Heart right ventricle (tissue), 16 donors: ENCODE data around the gene PIP4K2B. TPM values are rescaled to one million over a fixed set of nuclear protein-coding genes. Genes with fewer than 3 reads are reported as not detected.

Source experiments
- ATAC-seq, 8 donors: fragments of 200-7000 bp; cut with Tn5 transposase; one replicate each; pipeline ENCODE4 v1.9.1; 2020; ENCODE audit warnings: mild to moderate bottlenecking in 8 of 8, moderate library complexity in 8 of 8, moderate number of reproducible peaks in 1 of 8
- DNase-seq, 2 donors: peaks; one replicate each; pipeline ENCODE4 v3.0.0-alpha.2; 2020
- H3K27ac ChIP-seq, 10 donors: fragments of 200-600 bp; sonication (generic) in 2 of 10; one replicate each; pipeline versions ENCODE4 v1.5.0 to v1.8.0; 2020 to 2022; ENCODE audit warnings: mild to moderate bottlenecking in 3 of 10
- H3K27me3 ChIP-seq, 7 donors: fragments of 200-600 bp; one replicate each; pipeline ENCODE4 v1.8.0; 2021 to 2022; ENCODE audit warnings: mild to moderate bottlenecking in 2 of 7
- H3K36me3 ChIP-seq, 9 donors: fragments of 200-600 bp; sonication (generic) in 1 of 9; one replicate each; pipeline versions ENCODE4 v1.5.0 to v1.8.0; 2020 to 2022; ENCODE audit warnings: mild to moderate bottlenecking in 2 of 9
- H3K4me1 ChIP-seq, 9 donors: fragments of 200-600 bp; sonication (generic) in 1 of 9; one replicate each; pipeline versions ENCODE4 v1.5.0 to v1.8.0; 2020 to 2022; ENCODE audit warnings: mild to moderate bottlenecking in 4 of 9
- H3K4me3 ChIP-seq, 10 donors: fragments of 200-600 bp; sonication (generic) in 2 of 10; one replicate each; pipeline versions ENCODE4 v1.5.0 to v1.8.0; 2020 to 2022; ENCODE audit warnings: mild to moderate bottlenecking in 7 of 10, moderate library complexity in 2 of 10
- H3K9me3 ChIP-seq, 11 donors: fragments of 200-600 bp in 10 of 11; sonication (generic) in 2 of 11; one replicate each; pipeline versions ENCODE4 v1.5.0 to v1.8.0; 2013 to 2022; ENCODE audit warnings: mild to moderate bottlenecking in 2 of 11, control low read depth in 1 of 11, moderate library complexity in 1 of 11
- CTCF ChIP-seq, 9 donors: fragments of 200-600 bp; sonication (generic) in 2 of 9; IDR thresholded peaks; one replicate each; pipeline versions ENCODE4 v1.5.0 to v1.8.0; 2021 to 2022; ENCODE audit warnings: antibody characterized with exemption in 9 of 9, mild to moderate bottlenecking in 5 of 9, moderate library complexity in 1 of 9
- WGBS, 2 donors: extraction: QIAGEN DNeasy Blood & Tissue Kit; methylation state at CpG; one replicate each; pipeline ENCODE4 v1.1.7; 2013; ENCODE audit warnings: inconsistent platforms in 1 of 2; 5-methylcytosine and 5-hydroxymethylcytosine counted together
- intact Hi-C, 10 donors: fragments of 100-400 bp; cut with DNase I; formaldehyde crosslinking; loops; one replicate each; pipeline versions ENCODE4 v1.11.1 to v1.14.2; 2022
- polyA plus RNA-seq, 2 donors: library from polyadenylated mRNA; stranded (reverse); fragments of 200-250 nt; gene quantifications; one replicate each; pipeline ENCODE4 v1.2.3, GENCODE V29; 2013
- total RNA-seq, 10 donors: library from RNA; stranded (reverse); fragmentation: NEBNext Ultra II Directional in 3 of 10; extraction: Animal tissue kit (Norgen Biotek cat#: 25700) in 3 of 10; gene quantifications; one replicate each; pipeline versions ENCODE4 v1.2.1 to v1.2.4, GENCODE V29; 2021 to 2023
- donor health status: Arrhythmogenic right ventricular cardiomyopathy.
- donor health status: ischemic (EF 13 %, LVEDD 7.1; RV severe dilation, severe dysfunction).
- donor health status: healthy with polysubstance abuse.
- donor health status: DM: no; HTN: yes; CAD: no.
- donor health status: DM: no; HTN: no; CAD: no.
- donor health status: ischemic (EF 25% LVEDD 6.9; RV normal size, moderate dysfunction).
- donor health status: ischemic (EF 25% LVEDD 5.7; RV mildly dilated, moderate dysfunction).
- donor health status: healthy.
- donor health status: DM: yes; HTN: yes; CAD: no.
- donor health status: Ischemic cardiomyopathy.
- donor health status: ischemic (EF 35%, LVEDD 5.7; RV mildly dilated, moderate dysfunction).
- donor health status: nonischemic (EF 11% LVEDD 7.7; RV severe dilation, severe dysfunction).
- donor health status: DM: yes; HTN: yes; CAD: no.
- donor health status: PGD.
- donor health status: ischemic (EF 29% LVEDD 5.4; RV normal size, mild dysfunction).
- donor health status: nonischemic (EF 23%, LVEDD 6.1; RV moderate dilation, normal function).

PIP4K2B gene
- total and polyA plus RNA-seq, 12 donors, result 15.3 to 51.9 (median 46.4) TPM

GRCh38 chr17:38747463-38748148, 51.8 kb downstream of the PIP4K2B start:
- H3K36me3 ChIP-seq, result no peaks in the 10 kb centered on the region
- H3K4me1 ChIP-seq, result peaks cover 4 to 82% (median 71%) of the 10 kb centered on the region in 9 donors
- TF ChIP-seq CTCF (IDR thresholded peaks at IDR 0.05), result peak in 5 of 9 donors; percentile 22 to 49 (median 38)
- no peaks in the 10 kb centered on the region for H3K9me3 ChIP-seq
- ATAC-seq (no peak), DNase-seq (peak; percentile 64 to 71)
- 0 to 1% methylated on average over 60 to 64 of the region's 64 CpGs for WGBS, 2 donors
- H3K4me3 ChIP-seq, result peak overlapping the region; percentile 67 to 99 (median 90)
- intact Hi-C loops, result loop anchor here in 2 of 10 donors (2.0 to 5.0 kb wide), 2 partner anchors 17 to 45 kb away; partner anchors contain the start of gene CISD3 (in 2 of the 2)
- H3K27ac ChIP-seq, result peak overlapping the region; percentile 73 to 99 (median 94)
- peaks cover 0 to 52% (median 0%) of the 10 kb centered on the region in 7 donors for H3K27me3 ChIP-seq

DNA sequence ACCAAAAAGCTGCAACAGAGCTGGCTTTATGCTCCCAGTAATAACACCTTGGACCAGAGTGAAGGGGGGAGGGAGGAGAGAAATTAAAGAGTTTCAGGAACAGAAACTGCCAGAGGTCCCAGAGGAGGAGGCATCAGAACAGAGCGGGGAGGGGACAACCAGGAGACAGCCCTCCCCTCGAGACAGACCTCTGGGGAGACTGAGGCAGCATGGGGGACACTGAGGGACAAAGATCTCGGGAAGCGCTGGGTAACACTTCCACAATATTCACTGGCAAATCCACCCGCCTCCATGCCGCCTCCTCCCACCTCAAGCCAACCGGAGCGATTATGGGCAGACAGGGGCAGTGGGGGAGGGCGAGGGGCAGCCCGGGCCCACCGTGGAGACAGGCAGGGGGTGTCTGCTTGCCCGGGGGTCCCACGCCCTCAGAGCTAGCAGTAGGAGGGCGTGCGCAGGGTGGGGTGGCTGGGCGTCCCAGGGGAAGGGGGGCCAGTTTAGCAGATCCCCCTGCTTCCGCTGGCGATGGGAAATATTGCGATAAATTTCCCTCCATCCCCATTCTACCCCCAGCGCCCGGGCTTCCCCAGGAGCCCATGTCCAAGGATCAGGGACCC, 52.4 kb downstream of the PIP4K2B start:
- intact Hi-C loops, result loop anchor here in 2 of 10 donors (2.0 to 5.0 kb wide), 2 partner anchors 16 to 45 kb away; partner anchors contain the start of gene CISD3 (in 1 of the 2)
- Histone ChIP-seq H3K4me3 (peak overlapping the region; percentile 67 to 99 (median 90)), H3K9me3 (no peaks in the 10 kb centered on the region), H3K27ac (peak overlapping the region; percentile 73 to 99 (median 94)), H3K4me1 (peaks cover 7 to 87% (median 78%) of the 10 kb centered on the region in 9 donors), H3K36me3 (no peaks in the 10 kb centered on the region), H3K27me3 (peaks cover 0 to 52% (median 0%) of the 10 kb centered on the region in 7 donors)
- no peak for TF ChIP-seq CTCF (IDR thresholded peaks at IDR 0.05)
- DNase-seq (no peak), ATAC-seq (no peak)
- WGBS, 2 donors, result 6 to 12% methylated on average over 20 to 21 of the region's 21 CpGs

GRCh38 chr17:38746004-38746848, 53.1 kb downstream of the PIP4K2B start:
- Histone ChIP-seq H3K4me3 (peak overlapping the region in 9 of 10 donors; percentile 67 to 99 (median 89)), H3K4me1 (peaks cover 10 to 89% (median 78%) of the 10 kb centered on the region in 9 donors), H3K9me3 (no peaks in the 10 kb centered on the region), H3K27ac (peak overlapping the region in 9 of 10 donors; percentile 90 to 99 (median 96)), H3K36me3 (no peaks in the 10 kb centered on the region), H3K27me3 (peaks cover 0 to 52% (median 0%) of the 10 kb centered on the region in 7 donors)
- DNase-seq, result no peak
- WGBS, 2 donors, result 48 to 58% methylated on average over 8 of the region's 8 CpGs
- TF ChIP-seq CTCF (IDR thresholded peaks at IDR 0.05), result no peak
- intact Hi-C loops, result loop anchor here in 2 of 10 donors (2.0 to 5.0 kb wide), 2 partner anchors 15 to 44 kb away; partner anchors contain the start of gene CISD3 (in 1 of the 2)
- ATAC-seq, result no peak
